NCI-H774 (cell line): ENCODE results near the gene TPO.

Experiments
- DNase-seq: peaks from one replicate; lab custom pipeline; 2025; lab: John Stamatoyannopoulos, UW

TPO gene

DNA sequence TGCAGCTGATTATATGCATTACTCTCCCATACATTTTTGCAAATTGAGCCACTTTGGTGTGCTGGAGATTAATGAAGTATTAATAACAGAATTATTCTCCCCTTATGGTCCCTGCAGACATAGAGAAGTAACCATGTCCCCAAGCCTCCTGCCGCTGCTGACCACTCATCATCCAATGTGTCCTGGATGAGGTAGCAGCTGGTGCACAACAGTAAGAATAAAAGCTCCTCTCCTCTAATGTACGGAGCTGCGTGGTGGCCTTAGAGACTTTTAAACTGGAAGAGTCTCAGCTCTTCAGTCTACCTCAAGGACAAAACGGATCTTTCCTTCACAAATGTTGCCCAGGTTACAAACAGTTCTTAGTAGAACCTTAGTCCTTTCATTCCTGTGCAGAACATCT, 37.7 kb downstream of the TPO start:
- DNase-seq: no peak

DNA sequence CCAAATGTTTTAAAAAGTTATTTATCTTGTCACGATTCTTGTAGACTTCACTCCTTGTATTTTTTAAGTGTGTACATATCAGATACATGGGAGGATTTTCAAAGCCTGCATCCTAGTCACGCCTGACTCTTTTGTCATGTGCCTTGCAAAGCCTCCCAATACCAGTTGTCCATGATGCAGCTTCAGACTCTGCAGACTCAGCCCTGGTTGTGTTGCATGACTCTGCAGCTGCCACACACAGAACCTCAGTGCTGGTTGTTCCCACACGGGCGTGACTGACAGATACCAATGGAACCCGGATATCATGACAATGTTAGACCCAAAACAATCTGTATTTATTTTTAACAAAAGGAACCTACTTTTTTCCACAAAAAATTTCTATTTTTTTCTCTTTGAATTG, 38.2 kb downstream of the TPO start:
- no peak for DNase-seq

DNA sequence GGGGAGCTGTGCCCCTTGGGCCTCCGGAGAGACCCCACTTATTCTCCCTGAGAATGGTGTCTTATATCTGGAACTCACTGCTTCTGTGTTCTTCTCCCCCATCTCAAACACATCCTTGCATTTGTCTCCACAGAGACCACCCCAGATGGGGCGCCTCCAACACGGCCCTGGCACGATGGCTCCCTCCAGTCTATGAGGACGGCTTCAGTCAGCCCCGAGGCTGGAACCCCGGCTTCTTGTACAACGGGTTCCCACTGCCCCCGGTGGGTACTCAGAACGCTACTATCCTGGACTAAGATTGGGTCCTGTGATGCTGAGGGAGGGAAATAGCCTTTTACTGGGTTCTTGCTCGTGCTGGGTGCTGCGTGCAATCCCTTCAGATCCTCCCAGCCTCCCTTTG, 40.3 kb downstream of the TPO start:
- DNase-seq: no peak

DNA sequence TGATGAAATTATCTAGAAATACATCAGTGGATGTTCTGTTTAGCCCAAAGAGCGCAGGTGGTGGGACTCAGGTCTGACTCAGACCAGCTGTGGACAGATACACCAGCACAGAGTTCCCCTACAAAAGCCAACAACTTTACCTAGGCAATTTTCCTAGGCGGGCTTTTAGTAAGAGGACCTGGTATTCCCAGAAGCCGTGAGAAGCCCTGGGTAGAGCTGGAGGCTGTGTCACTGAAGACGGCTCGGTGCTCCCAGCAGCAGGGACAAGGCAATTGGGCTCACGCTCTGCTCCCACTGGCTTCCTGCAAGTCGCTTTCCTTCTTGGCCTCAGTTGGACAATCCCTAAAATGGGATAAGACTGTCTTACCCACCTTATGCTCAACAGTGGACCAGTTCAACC, 41.1 kb downstream of the TPO start:
- DNase-seq: no peak

DNA sequence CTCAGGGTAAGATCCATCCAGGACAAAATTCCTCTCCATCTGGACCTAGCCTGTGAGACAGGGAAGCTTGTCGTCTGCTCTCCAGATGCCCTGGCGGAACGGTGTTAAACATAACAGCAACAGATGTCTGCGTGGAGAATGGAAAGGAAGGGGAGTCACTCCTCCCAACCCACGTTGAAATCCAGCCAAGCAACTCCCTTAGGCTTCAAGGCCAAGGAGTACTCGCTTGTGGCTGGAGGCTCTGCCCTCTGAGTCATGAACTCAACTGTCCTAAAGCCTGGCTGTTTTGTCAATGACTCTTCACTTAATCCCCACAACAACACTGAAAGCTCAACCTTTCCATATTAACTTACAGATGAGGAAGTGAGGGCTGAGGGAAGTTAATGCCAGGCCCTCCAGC, 42.2 kb downstream of the TPO start:
- DNase-seq: no peak

DNA sequence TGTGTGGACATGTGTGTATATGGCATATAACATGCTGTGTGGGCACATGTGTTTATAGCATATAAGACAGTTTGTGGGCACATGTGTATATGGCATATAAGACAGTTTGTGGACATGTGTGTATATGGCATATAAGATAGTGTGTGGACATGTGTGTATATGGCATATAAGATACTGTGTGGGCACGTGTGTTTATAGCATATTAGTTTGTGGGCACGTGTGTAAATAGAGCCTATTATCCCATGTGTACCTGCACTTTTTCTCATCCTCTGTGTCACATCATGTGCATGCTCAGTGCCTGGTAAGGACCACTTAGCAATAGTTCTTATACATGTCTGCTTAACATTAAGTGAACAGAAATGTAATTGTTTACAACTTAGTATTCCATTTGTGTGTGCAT, 45.2 kb downstream of the TPO start:
- no peak for DNase-seq

DNA sequence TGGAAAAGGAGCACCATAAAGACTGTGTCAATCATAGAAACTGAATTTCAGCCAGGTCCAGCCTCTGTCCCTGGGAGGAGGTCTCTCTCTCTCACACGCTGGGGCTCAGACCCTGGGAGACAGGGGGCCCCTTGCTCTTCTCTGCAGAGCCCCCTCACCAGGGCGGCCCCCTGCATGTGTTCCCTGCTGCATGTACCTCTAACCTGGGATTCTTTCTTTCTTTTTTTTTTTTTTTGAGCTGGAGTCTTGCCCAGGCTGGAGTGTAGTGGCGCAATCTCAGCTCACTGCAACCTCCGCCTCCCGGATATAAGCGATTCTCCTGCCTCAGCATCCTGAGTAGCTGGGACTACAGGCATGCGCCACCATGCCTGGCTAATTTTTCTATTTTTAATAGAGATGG, 46.5 kb downstream of the TPO start:
- no peak for DNase-seq

DNA sequence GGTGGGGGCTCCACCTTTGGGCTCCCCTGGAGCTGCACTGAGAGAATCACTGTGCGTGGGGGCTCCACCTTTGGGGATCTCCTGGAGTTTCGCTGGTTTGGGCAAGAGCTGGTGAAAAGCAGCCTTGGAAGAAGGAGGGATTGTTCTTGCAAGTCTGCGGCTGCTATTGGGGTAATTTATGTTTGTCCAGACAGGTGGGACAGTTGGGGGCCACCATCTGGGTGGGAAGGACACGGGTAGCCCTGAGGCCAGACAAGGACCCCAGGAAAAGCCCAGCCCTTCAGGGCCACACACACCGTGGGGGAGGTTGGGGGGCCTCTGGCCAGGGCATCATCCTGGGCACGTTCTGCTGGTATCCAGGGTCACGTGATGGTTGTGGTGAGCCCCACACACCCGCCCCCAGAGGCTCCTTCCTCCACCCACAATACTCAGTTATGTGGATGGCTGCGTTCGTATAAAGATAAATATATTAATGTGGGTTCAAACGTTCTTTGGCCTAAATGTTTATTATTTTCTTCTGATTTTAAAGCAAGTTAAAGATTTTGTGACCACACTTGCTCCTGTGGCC, 47.7 kb downstream of the TPO start:
- no peak for DNase-seq

DNA sequence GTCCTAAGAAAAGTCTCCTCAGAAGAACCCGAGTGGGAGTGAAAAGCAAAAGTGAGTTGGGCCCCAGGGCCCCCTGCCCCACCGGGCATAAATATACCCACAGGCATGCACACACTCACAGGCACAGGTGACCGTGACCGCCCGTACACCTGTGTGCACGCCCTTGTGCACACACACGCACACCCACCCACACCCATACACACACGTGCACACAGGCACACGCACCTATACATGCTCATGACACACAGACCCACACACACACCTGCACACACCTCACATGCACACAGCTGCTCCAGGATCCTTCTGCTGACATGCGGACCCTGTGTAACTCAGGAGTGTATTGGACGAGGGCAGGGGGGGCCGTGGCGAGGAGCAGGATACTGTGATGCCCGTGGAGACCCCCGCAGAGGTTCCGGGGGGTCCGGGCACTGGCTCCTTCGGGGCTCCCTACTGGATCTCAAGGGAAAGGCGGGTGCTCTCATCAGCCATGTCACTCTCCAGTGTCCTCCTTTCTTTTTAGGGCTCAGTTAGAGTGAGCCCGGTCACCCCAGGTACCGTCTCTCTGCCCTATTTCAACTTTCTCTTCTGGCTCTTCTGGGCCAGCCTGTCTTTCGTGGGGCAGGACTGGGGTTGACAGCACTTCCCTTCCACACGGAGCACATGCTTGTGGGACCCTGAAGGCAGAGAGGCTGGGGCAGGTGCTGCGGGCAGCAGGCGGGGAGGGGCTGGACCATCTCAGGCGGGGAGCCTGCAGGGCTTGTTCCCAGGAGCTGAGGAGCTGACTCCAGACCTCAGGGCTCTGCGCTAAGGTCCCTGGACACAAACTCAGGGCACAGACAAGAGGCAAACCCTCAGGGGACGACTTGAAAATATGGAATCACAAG, 48.5 kb downstream of the TPO start:
- DNase-seq: no peak

DNA sequence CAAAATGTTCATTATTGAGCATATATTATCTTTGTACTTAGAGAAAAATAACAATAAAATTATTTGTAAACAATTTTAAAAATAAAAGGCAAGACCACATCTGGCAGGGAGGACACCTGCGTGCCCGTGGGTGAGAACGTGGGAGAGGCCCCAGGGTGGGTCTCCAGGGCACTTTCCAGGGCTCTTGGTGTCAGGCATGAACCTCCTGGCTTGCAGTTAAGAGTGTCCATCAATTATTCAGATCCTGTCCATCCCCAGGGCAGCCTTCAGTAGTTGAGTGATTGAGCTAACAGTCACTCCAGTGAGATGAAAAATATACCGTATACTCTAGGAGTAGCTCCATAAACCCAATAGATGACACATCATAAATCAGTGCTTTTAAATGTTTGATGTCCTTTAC, 49.7 kb downstream of the TPO start:
- DNase-seq: no peak

DNA sequence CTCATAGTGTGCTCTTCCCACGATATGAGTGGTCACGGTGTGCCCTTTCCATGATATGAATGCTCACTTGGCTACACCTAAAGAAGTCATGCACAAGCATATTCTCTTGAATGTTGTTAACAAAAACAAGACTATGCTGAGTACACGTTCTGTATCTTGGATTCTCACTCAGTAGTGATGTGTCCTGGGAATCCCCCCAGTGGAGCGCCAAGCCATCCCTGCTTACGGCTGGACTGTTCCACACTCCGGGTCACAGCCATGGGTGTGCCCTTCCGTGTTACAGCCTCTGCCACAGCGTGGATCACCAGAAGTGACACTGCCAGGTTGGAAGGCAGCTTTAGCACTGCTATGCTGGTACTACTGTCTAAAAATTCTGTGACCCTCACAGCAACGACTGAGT, 59.1 kb downstream of the TPO start:
- DNase-seq: no peak

DNA sequence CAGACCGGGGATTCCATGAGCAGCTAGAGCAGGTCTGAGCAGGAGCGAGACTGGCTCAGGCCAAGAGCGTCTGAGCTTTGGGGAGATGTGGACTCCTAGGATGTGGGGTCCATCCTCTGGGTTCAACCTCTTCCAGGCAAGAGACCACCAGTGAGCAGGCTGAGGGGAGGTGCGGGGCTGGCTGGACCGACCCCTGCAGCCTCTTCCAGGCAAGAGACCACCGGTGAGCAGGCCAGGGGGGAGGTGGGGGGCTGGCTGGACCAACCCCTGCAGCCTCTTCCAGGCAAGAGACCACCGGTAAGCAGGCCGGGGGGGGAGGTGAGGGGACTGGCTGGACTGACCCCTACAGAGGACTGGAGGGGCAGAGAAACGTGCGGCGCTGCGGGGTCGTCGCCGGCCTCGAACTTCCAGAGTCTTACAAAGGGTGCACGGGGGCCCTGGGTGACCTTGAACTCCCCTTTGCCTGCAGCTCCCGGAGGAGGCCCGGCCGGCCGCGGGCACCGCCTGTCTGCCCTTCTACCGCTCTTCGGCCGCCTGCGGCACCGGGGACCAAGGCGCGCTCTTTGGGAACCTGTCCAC, 63.4 kb downstream of the TPO start:
- DNase-seq: no peak

DNA sequence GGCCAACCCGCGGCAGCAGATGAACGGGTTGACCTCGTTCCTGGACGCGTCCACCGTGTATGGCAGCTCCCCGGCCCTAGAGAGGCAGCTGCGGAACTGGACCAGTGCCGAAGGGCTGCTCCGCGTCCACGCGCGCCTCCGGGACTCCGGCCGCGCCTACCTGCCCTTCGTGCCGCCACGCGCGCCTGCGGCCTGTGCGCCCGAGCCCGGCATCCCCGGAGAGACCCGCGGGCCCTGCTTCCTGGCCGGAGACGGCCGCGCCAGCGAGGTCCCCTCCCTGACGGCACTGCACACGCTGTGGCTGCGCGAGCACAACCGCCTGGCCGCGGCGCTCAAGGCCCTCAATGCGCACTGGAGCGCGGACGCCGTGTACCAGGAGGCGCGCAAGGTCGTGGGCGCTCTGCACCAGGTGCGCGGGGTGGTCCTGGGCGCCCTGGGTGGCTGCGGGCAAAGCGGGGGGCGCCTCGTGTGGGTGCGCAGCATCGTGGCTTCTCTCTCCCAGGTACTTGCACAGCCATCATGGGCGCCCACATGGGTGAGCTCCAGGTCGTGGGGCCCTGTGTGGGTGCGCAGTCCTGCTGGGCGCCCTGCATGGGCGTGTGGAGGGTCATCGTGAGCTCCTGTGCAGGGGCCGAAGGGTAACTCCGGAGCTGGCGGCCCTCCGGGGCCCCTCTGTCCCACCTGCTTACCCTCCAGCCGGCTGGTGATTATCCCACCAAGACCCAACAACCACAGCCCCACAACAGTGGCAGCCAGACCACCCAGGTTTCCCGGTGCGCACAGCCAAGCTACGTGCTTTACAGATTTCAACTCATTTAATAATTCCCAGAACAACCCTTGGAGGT, 64.2 kb downstream of the TPO start:
- no peak for DNase-seq

DNA sequence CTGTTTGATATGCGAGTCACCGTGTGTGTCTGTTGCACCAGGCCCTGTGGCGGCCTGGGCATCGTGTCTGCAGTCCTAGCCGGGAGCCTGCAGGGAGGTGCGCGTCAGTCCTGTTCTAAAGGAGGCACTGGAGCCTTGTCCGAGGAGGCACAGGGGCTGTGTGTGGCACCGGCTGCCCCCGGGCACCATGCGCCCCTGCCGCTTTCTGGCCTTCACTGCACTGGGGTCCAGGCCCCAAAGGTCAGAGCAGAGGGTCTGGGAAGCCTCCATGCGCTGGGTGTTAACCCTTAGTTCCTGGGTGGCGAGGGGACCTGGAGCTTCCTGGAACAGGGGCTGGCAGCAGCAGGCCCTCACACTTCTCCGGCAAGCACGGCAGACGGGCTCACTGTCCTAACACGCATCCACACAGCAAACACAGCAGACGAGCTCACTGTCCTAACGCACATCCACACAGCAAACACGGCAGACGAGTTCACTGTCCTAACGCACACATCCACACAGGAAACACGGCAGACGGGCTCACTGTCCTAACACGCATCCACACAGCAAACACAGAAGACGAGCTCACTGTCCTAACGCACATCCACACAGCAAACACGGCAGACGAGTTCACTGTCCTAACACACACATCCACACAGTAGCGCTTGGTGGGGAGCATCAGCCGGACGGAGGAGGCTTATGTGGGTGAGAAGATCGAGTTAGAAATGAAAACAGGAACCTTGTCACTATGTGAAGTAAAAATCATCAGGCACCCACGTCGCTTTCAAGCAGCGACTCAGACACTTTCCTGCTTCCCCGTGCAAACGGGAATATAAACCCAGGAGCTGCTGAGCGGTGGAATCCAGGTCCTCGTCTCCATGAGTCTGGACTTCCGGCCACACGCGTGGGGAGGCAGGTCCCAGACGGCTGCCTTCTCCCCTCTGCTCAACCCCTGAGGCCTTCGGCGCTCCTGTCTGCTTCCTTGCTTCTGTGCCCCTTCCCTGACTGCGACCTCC, 65.3 kb downstream of the TPO start:
- no peak for DNase-seq

DNA sequence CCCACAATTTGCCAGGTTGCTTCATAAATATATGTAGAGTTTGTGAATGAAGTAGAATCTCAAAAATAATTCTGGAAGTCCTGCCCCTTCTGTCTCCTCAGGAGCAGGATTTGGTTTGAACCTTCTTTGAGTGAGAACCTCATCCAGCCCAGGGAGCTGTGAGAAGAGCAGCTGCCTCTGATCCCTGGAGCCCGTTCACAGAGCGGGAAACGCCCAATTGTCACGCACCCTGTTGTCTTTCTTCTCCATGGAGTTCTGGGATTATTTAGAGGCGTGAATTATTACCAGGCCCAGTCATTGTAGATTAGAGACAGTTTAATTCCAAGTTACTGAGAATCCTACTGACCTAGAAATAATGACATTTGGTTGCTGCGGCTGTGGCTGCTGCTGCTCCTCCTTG, 66.1 kb downstream of the TPO start:
- DNase-seq: no peak

DNA sequence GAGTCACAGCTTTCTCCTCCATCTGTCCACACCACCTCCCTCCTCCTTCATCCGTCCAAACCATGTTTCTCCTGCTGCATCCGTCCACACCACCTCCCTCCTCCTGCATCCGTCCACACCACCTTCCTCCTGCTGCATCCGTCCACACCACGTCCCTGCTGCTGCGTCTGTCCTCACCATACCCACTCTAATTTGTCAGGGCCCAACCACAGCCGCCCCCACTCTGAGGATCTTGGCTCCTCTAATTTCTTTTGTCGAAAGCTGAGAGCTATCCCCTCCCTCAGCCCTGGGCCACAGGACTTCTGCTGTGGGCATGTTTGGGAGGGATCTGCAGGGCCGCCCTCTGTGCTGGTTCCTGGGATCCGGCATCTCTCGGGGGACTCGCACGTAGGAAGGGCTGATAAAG, 67.4 kb downstream of the TPO start:
- no peak for DNase-seq

DNA sequence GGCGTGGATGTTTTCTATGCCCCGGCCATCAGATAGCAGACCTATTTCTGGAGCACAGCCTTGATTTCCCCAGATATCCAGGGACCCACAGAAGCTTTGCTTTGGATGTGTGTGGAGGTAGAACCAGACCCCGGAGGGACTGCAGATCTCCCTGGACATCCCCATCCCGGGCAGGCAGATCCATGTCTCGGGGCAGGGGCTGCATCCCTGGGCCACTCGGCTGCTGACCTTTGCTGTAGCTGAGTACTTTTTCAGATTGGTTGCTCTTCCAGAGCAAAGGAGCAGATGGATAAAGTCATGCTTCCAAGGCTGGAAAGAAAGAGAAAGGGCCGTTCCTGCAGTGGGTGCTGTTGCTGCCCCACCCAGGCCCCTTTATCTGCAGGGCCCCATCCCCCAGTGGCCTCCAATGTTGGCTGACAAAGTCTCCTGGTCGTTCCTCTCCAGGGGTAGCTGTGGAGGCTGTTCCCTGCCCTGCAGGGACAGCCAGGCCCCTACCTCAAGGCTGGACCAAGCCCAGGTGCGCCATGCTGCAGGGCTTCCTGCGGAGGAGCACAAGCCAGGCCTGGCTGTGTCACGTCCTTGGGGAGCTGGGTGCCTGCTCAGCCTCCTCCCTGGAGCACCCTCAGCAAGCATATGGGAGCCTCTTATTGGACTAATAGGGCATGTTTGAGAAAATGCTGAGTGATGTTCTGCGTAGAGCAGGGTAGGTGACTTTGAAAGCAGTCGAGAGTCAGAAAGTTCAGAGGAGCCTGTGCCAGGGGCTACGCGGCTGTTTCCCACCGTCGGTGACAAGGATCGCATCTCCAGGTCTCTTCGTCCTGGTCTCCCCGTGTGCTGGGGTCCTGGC, 68.4 kb downstream of the TPO start:
- DNase-seq: no peak

DNA sequence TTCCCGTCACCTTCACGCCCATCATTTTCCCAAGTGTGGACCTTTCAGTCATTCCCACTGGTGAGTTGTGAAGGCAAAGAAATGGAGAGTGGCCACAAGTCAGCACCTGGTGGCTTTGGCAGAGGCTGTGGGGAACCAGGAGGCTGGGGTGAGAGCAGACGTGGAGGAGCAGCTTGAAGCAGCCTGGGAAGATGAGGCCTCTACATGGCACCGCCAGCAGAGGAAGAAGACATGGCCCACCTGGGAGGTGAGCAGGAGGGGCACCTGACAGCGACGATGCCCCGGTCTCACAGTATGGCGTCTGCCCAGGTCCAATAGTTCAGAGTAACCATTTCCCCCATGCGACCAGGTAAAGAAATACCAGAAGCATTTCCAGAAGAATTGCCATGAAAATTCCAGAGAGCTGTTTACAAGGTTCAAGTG, 69.0 kb downstream of the TPO start:
- no peak for DNase-seq

DNA sequence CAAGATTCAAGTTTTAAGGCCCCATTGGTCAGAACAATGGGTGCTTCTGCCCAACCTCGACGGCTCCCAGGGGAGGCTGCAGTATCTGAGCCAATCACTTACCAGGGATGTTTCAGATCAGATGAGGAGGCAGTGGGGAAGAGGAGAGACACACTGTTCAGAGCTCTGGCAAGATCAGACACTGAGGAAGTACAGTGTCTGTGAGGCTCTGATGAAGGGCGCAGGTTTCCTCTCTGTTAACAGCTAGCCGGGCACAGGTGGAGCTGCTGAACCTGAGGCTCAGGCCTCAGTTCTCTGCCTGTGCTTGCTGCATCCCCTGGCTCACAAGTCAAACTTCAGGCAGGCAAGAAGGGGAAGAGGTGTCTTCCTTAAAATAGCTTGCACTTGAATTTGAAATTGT, 69.7 kb downstream of the TPO start:
- DNase-seq: no peak

DNA sequence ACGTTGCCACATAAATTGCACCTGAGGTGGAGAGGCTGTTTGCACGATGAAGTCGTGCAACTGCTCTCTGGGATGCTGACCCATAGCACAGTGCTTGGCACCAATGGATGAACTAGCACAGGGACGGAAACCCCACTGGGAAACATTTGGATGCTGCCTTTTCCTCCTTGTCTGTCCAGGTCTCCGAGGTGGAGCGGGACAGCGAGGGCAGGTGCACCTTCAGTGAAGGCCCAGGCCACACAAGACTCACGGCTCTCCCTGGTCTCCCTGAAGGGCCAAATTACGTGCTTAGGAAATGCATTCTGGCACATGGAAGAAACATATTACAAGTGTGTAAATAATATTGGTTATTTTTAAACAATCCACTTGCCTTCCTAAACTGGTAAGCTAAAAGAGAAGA, 70.3 kb downstream of the TPO start:
- no peak for DNase-seq
